Uterus (tissue), 2 donors: ENCODE data around the gene CPSF4L.

ENCODE experiments used
- POLR2A ChIP-seq, 2 donors: fragments of 450-650 bp; IDR thresholded peaks; one replicate each; pipeline ENCODE4 v1.6.1; 2016; ENCODE audit warnings: antibody characterized with exemption in 2 of 2, mild to moderate bottlenecking in 1 of 2, moderate library complexity in 1 of 2
- TF ChIP-seq, protein P1 (sequence below), 4 experiments: fragments of 200-600 bp in 2 of 4; fragments of 450-650 bp in 2 of 4; sonication (generic) in 2 of 4; IDR thresholded peaks; one replicate each; pipeline ENCODE4 v1.5.1; 2016 to 2019; ENCODE audit warnings: antibody characterized with exemption in 4 of 4, mild to moderate bottlenecking in 2 of 4, moderate library complexity in 1 of 4

DNA sequence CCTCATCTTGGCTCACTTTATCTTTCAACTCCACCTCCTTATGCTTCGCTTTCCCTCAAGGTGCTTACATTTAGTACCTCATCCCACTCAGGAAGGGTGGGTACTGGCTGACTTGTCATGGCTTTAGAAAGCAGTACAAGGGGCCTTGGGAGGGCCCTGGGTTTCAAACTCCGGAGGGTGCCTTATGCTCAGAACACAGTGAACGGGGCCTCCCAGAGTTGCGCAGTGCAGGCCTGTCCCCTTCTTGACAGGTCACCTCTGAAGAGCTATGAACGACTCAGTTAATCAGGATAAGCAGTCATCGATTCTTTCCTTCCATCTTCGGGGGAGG lies 62.8 kb downstream of the CPSF4L start:
- TF ChIP-seq, protein P1, sequence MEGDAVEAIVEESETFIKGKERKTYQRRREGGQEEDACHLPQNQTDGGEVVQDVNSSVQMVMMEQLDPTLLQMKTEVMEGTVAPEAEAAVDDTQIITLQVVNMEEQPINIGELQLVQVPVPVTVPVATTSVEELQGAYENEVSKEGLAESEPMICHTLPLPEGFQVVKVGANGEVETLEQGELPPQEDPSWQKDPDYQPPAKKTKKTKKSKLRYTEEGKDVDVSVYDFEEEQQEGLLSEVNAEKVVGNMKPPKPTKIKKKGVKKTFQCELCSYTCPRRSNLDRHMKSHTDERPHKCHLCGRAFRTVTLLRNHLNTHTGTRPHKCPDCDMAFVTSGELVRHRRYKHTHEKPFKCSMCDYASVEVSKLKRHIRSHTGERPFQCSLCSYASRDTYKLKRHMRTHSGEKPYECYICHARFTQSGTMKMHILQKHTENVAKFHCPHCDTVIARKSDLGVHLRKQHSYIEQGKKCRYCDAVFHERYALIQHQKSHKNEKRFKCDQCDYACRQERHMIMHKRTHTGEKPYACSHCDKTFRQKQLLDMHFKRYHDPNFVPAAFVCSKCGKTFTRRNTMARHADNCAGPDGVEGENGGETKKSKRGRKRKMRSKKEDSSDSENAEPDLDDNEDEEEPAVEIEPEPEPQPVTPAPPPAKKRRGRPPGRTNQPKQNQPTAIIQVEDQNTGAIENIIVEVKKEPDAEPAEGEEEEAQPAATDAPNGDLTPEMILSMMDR (IDR thresholded peaks at IDR 0.05) = no peak
- no peak for TF ChIP-seq POLR2A (IDR thresholded peaks at IDR 0.05)
